Chondrocyte (in vitro differentiated cells): Measurements from ENCODE around the gene MT1HL1. TPM values are rescaled to one million over a fixed set of nuclear protein-coding genes. Genes with fewer than 3 reads are reported as not detected.

ENCODE experiments used
- DNase-seq: peaks from one replicate; pipeline ENCODE4 v3.0.0; 2021; ENCODE audit warnings: mixed read lengths, low spot score
- H3K27ac Mint-ChIP-seq: one replicate; pipeline ENCODE4 v1.8.0; 2021; ENCODE audit warnings: mild to moderate bottlenecking, moderate library complexity, mixed read lengths; ENCODE audit not compliant: unreplicated experiment
- H3K27me3 Mint-ChIP-seq: 2 replicates; pipeline ENCODE4 v1.8.0; 2021; ENCODE audit warnings: low read depth, mixed read lengths
- H3K36me3 Mint-ChIP-seq: 2 replicates; pipeline ENCODE4 v1.8.0; 2021; ENCODE audit warnings: low read depth, mixed read lengths
- H3K4me1 Mint-ChIP-seq: 2 replicates; pipeline ENCODE4 v1.8.0; 2021; ENCODE audit warnings: low read depth, mild to moderate bottlenecking, mixed read lengths
- H3K4me3 Mint-ChIP-seq: one replicate; pipeline ENCODE4 v1.8.0; 2021; ENCODE audit warnings: mild to moderate bottlenecking, moderate library complexity, mixed read lengths; ENCODE audit not compliant: unreplicated experiment
- H3K9me3 Mint-ChIP-seq: 2 replicates; pipeline ENCODE4 v1.8.0; 2021; ENCODE audit warnings: low read depth, mixed read lengths
- total RNA-seq: library from RNA; stranded (reverse); gene quantifications from 3 replicates; pipeline ENCODE4 v1.2.1, GENCODE V29; 2021
- TF ChIP-seq, protein P1 (sequence below): fragments of 200-600 bp; sonication (generic); IDR thresholded peaks from 2 replicates; pipeline ENCODE4 v1.5.0; 2021; ENCODE audit warnings: antibody characterized with exemption, mild to moderate bottlenecking, moderate library complexity

The MT1HL1 gene
- total RNA-seq, 1 donor from 2014 or later = not detected

GRCh38 chr1:237040823-237041222 is 36.6 kb upstream of the MT1HL1 start:
- Mint-ChIP-seq H3K4me1 (peaks cover 17% of the 10 kb centered on the region), H3K4me3 (no peak overlapping the region), H3K9me3 (no peaks in the 10 kb centered on the region), H3K27ac (no peak overlapping the region), H3K27me3 (peaks cover 49% of the 10 kb centered on the region), H3K36me3 (no peaks in the 10 kb centered on the region)
- DNase-seq = no peak
- TF ChIP-seq, protein P1, sequence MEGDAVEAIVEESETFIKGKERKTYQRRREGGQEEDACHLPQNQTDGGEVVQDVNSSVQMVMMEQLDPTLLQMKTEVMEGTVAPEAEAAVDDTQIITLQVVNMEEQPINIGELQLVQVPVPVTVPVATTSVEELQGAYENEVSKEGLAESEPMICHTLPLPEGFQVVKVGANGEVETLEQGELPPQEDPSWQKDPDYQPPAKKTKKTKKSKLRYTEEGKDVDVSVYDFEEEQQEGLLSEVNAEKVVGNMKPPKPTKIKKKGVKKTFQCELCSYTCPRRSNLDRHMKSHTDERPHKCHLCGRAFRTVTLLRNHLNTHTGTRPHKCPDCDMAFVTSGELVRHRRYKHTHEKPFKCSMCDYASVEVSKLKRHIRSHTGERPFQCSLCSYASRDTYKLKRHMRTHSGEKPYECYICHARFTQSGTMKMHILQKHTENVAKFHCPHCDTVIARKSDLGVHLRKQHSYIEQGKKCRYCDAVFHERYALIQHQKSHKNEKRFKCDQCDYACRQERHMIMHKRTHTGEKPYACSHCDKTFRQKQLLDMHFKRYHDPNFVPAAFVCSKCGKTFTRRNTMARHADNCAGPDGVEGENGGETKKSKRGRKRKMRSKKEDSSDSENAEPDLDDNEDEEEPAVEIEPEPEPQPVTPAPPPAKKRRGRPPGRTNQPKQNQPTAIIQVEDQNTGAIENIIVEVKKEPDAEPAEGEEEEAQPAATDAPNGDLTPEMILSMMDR = no peak

DNA sequence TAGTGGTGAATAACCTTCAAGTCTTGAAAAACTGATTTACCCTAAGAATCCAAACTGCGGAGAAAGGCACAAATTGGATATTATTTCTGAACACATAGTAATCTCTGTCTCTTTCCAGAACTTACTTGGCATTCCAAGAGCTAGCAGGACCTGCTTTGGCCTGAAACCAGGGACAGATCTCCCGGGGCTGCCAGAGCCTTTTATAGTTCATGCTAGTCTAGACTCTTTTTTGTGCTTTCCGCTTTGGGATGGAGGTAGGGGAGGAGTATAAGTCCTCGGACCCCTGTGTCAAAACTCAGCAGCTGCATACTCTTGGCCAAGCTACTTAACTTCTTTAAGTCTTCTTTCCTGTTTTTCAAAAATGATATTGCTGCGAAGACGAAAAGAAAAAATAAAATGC is 34.0 kb upstream of the MT1HL1 start:
- Mint-ChIP-seq H3K27ac (no peak overlapping the region), H3K9me3 (no peaks in the 10 kb centered on the region), H3K4me1 (peaks cover 12% of the 10 kb centered on the region), H3K4me3 (no peak overlapping the region), H3K27me3 (peaks cover 32% of the 10 kb centered on the region), H3K36me3 (no peaks in the 10 kb centered on the region)
- TF ChIP-seq, protein P1 = no peak
- DNase-seq = no peak

GRCh38 chr1:237035759-237036158 is 31.5 kb upstream of the MT1HL1 start:
- H3K36me3 Mint-ChIP-seq = no peaks in the 10 kb centered on the region
- H3K9me3 Mint-ChIP-seq = no peaks in the 10 kb centered on the region
- DNase-seq = no peak
- peaks cover 15% of the 10 kb centered on the region for H3K4me1 Mint-ChIP-seq
- H3K4me3 Mint-ChIP-seq = no peak overlapping the region
- H3K27ac Mint-ChIP-seq = no peak overlapping the region
- TF ChIP-seq, protein P1 = no peak
- peaks cover 14% of the 10 kb centered on the region for H3K27me3 Mint-ChIP-seq

- no peak overlapping the region for H3K27ac Mint-ChIP-seq
- TF ChIP-seq, protein P1 = no peak
- peaks cover 15% of the 10 kb centered on the region for H3K4me1 Mint-ChIP-seq
- H3K36me3 Mint-ChIP-seq = no peaks in the 10 kb centered on the region
- DNase-seq = no peak
- H3K27me3 Mint-ChIP-seq = peaks cover 13% of the 10 kb centered on the region
- no peak overlapping the region for H3K4me3 Mint-ChIP-seq
- no peaks in the 10 kb centered on the region for H3K9me3 Mint-ChIP-seq
Measured at GRCh38 chr1:237033804-237034203, 29.6 kb upstream of the MT1HL1 start.

DNA sequence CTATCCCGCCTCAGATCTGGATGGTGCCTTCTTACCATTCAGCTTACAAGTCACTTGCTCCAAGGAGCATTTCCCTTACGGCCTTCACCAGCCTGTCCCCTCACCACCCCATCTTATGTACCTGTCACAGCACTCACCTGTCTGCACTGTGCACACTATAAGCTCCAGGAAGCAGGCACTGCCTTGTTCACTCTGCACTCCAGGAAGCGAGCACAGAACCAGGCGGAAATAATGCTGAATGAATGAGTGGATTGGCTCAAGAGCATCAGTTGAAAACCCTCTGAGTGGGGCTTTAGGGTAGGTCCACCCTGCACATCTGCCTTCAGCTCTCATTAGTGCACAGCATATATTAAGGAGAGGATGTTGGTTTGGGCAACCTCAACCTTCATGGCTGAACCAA is 28.8 kb upstream of the MT1HL1 start:
- no peaks in the 10 kb centered on the region for H3K36me3 Mint-ChIP-seq
- TF ChIP-seq, protein P1 = no peak
- H3K9me3 Mint-ChIP-seq = no peaks in the 10 kb centered on the region
- no peak overlapping the region for H3K27ac Mint-ChIP-seq
- H3K4me1 Mint-ChIP-seq = peaks cover 15% of the 10 kb centered on the region
- no peak for DNase-seq
- no peak overlapping the region for H3K4me3 Mint-ChIP-seq
- H3K27me3 Mint-ChIP-seq = peaks cover 6% of the 10 kb centered on the region
